Esophagus muscularis mucosa (tissue), 4 donors: ENCODE data around the gene MAP2K5.

ENCODE experiments used
- EP300 ChIP-seq: sonication (generic); formaldehyde crosslinking; IDR thresholded peaks from one replicate; pipeline ENCODE4 v1.6.1; 2017; ENCODE audit warnings: antibody characterized with exemption
- POLR2A ChIP-seq: fragments of 450-650 bp; IDR thresholded peaks from one replicate; pipeline ENCODE4 v1.6.1; 2017; ENCODE audit warnings: antibody characterized with exemption, moderate library complexity, mild to moderate bottlenecking, low read depth
- POLR2AphosphoS5 ChIP-seq, 2 donors: sonication (generic); formaldehyde crosslinking; IDR thresholded peaks; one replicate each; pipeline ENCODE4 v1.6.1; 2017; ENCODE audit warnings: antibody characterized with exemption in 2 of 2
- TF ChIP-seq, protein P1 (sequence below), 3 experiments: fragments of 200-600 bp in 2 of 3; fragments of 450-650 bp in 1 of 3; sonication (generic) in 2 of 3; IDR thresholded peaks; one replicate each; pipeline ENCODE4 v1.5.1; 2017 to 2019; ENCODE audit warnings: antibody characterized with exemption in 3 of 3, mild to moderate bottlenecking in 2 of 3, moderate library complexity in 1 of 3

DNA sequence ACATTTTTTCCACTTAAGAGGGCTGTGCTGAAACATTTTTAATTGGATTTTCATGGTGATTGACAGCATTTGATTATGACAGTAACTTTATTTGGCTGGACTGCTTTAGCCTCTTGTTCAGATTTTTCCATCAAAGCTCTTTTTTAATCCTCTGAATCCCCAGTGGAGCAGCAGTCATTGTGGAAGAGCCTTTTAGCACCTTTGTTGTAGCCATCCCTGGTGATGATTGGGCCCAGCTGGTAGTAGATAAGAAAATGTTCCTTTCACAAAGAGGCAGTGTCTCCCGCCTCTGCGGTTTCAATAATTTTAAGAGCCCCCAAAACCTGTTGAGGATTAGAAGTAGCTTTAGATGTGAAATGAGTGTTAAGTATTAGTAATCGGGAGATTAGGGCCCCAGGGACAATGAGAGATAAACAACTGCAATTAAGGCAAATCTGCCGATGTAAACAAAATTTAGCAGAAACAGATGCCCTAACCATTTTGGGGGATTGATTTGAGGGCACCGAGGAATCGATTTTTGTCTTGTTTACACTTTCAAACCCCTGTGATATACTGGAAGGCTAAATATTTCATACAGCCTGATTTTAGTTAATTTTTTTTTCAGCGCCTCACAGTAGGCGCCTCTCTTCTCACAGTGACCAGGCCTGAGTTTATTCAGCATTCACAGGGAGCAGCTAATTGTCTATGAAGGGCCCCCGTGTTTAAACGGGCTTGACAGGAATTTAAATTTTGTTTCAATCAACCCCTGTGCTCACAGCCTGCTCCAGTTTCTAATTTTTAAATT, 239.6 kb downstream of the MAP2K5 start:
- TF ChIP-seq POLR2AphosphoS5 (IDR thresholded peaks at IDR 0.05) (no peak), POLR2A (no peak), EP300 (no peak)
- TF ChIP-seq, protein P1, sequence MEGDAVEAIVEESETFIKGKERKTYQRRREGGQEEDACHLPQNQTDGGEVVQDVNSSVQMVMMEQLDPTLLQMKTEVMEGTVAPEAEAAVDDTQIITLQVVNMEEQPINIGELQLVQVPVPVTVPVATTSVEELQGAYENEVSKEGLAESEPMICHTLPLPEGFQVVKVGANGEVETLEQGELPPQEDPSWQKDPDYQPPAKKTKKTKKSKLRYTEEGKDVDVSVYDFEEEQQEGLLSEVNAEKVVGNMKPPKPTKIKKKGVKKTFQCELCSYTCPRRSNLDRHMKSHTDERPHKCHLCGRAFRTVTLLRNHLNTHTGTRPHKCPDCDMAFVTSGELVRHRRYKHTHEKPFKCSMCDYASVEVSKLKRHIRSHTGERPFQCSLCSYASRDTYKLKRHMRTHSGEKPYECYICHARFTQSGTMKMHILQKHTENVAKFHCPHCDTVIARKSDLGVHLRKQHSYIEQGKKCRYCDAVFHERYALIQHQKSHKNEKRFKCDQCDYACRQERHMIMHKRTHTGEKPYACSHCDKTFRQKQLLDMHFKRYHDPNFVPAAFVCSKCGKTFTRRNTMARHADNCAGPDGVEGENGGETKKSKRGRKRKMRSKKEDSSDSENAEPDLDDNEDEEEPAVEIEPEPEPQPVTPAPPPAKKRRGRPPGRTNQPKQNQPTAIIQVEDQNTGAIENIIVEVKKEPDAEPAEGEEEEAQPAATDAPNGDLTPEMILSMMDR (IDR thresholded peaks at IDR 0.05), result no peak
